ENCODE results near the gene IQSEC2.

The IQSEC2 gene

DNA sequence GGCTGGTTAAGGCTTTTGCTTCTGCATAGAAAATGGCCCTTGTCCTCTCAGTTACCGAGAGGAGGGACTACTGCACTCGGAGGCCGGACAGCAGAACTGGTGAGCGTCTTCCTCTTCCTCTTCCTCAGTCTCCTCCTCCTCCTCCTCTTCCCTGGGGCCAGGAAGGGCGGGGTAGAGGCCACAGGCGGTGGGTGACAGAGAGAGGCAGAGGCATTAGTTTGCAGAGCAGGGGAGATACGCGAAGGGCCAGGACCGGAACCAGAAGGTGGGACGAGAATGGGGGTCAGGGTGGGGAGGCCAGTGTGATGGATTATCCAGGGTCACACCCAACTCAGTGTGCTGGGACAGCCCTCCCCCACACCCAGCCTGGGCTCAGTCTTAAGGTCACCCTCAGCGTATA lies 14.5 kb downstream of the IQSEC2 start:
- H3K4me3 ChIP-seq (ENCODE audit: insufficient read depth, low read depth, low read length), result no peak overlapping the region
- no peaks in the 10 kb centered on the region for H3K27me3 ChIP-seq (ENCODE audit: control insufficient read depth, insufficient read depth, low read length, poor library complexity, severe bottlenecking)
- H3K4me1 ChIP-seq (ENCODE audit: control insufficient read depth, insufficient read depth, low read length), result no peaks in the 10 kb centered on the region
- no peak overlapping the region for H3K27ac ChIP-seq (ENCODE audit: insufficient read depth, low read depth, low read length, poor library complexity, severe bottlenecking)
- WGBS, 2 experiments, result 82 to 85% methylated on average over 10 of the region's 11 CpGs
- H3K9me3 ChIP-seq (ENCODE audit: control insufficient read depth, low read length), result no peaks in the 10 kb centered on the region
- H3K36me3 ChIP-seq (ENCODE audit: control insufficient read depth, insufficient read depth, low read length), result no peaks in the 10 kb centered on the region

DNA sequence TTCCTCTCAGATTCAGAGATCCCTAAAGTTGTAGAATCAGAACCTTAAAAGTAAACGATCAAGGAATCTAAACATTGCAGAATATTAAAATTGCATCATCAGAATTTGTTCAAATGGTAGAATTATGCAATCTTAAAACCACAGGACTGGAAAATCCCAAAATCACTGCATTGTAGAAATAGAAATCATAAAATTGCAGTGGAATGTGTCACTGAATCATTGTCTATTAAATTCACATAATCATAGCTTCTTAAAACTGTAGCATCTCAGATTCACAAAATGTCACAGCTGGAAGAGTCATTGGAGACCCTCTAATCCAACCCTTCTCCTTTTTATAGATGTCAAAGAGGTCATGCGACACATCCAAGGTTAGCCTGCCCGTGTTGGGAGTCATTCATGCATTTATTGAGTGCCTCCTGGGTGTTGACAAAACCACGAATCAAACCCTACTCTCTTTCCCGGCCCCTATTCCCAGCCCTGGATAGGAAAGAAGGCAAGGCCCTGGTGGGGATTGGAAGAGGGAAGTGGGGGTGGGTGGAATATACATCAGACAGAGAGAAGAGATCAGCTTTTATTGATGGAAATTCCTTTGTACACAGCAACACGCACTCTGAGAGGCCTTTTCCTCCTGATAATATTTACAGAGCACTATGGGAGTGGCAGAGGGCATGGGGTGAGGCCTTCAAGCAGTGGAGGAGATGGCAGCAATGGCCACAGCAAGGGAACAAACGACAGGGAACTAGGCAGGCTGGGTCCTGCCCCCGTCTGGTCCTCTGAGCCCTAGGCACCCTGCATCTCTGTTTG lies 15.4 kb downstream of the IQSEC2 start:
- Histone ChIP-seq H3K4me1 (ENCODE audit: control insufficient read depth, insufficient read depth, low read length) (no peaks in the 10 kb centered on the region), H3K36me3 (ENCODE audit: control insufficient read depth, insufficient read depth, low read length) (no peaks in the 10 kb centered on the region), H3K27me3 (ENCODE audit: control insufficient read depth, insufficient read depth, low read length, poor library complexity, severe bottlenecking) (no peaks in the 10 kb centered on the region), H3K9me3 (ENCODE audit: control insufficient read depth, low read length) (no peaks in the 10 kb centered on the region), H3K4me3 (ENCODE audit: insufficient read depth, low read depth, low read length) (no peak overlapping the region), H3K27ac (ENCODE audit: insufficient read depth, low read depth, low read length, poor library complexity, severe bottlenecking) (no peak overlapping the region)
- WGBS, 2 experiments, result 88% methylated on average over 6 to 8 of the region's 8 CpGs

DNA sequence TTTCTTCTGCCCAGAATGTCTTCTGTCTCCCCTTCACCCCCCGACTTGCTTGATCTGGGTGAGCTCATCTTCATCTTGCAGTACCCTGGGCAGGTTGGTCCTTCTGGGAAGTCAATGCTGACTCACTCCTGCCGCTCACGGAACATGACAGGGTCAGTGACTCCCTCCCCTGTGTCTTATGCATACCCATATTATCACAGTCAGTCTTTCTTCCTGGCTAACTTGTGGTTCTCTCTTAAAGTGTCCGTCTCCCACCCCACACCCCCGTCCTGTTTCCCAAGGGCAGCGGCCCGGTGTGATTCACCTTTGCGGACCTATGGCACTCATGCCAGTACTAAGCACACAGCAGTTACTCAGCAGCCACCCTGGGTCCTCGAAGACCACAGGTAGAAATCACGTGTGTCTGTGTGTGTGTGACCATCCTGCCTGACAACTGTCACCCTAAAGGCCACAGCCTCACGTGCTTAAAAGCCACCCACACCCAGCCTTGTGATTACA lies 17.7 kb downstream of the IQSEC2 start:
- Histone ChIP-seq H3K36me3 (ENCODE audit: control insufficient read depth, insufficient read depth, low read length) (no peaks in the 10 kb centered on the region), H3K4me3 (ENCODE audit: insufficient read depth, low read depth, low read length) (no peak overlapping the region), H3K27me3 (ENCODE audit: control insufficient read depth, insufficient read depth, low read length, poor library complexity, severe bottlenecking) (no peaks in the 10 kb centered on the region), H3K9me3 (ENCODE audit: control insufficient read depth, low read length) (no peaks in the 10 kb centered on the region), H3K4me1 (ENCODE audit: control insufficient read depth, insufficient read depth, low read length) (no peaks in the 10 kb centered on the region), H3K27ac (ENCODE audit: insufficient read depth, low read depth, low read length, poor library complexity, severe bottlenecking) (no peak overlapping the region)
- 84 to 89% methylated on average over 11 of the region's 11 CpGs for WGBS, 2 experiments

DNA sequence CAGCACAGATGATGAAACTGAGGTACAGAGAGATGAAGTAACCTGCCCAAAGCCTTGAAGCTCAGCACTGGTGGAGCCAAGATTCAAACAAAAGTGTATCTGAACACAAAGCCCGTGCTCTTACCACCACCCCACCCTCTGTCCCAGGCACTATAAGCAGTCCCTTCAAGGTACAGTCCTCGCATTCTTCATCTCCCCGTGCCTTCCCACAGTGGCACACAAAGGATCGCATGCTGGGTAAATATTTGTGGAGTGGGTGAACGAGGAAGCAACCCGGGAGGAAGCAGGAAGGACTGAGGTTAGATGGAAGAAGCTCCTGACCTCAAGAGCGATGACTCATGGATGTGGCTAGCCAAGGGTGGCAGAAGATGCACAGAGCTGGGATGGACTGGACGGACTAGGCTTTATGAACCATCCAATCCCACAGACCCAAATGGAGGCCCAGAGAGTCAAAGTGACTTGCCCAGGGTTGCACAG lies 18.4 kb downstream of the IQSEC2 start:
- 68 to 74% methylated on average over 8 of the region's 8 CpGs for WGBS, 2 experiments
- Histone ChIP-seq H3K27ac (ENCODE audit: insufficient read depth, low read depth, low read length, poor library complexity, severe bottlenecking) (no peak overlapping the region), H3K4me3 (ENCODE audit: insufficient read depth, low read depth, low read length) (no peak overlapping the region), H3K4me1 (ENCODE audit: control insufficient read depth, insufficient read depth, low read length) (no peaks in the 10 kb centered on the region), H3K36me3 (ENCODE audit: control insufficient read depth, insufficient read depth, low read length) (no peaks in the 10 kb centered on the region), H3K9me3 (ENCODE audit: control insufficient read depth, low read length) (no peaks in the 10 kb centered on the region), H3K27me3 (ENCODE audit: control insufficient read depth, insufficient read depth, low read length, poor library complexity, severe bottlenecking) (no peaks in the 10 kb centered on the region)

DNA sequence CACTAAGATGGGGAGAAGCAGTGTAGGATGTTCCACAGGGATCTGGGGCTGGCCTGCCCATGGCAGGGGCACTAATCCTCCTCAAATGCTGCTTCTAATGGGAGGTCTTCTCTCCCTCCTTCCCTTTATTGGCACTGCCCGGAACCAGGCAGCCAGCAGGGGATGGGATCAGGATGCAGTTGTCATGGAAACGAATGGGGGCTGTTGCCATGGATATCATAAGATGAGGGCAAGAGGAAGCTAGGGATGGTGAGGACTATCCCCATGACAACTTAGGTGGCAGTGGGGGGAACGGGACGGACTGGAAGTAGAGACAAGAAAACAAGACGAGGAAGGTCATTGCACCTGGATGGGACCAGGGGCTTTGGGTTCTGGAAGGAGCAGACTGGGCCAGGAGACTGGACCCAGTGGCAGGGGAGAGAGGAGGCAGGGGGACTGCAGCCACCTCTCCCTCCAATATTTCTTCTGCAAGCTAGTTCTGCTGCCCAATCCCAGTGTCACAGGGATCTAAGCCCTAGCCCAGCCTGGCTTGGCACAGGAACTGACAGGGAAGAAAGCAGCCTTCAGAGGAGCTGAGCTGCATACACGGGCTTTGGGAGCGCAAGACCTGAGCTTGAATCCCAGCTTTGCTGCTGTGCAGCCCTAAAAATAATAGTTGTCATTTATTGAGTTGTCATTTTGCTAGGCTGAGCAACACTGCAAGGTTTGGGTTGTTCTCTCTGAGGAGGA lies 19.0 kb downstream of the IQSEC2 start:
- WGBS, 2 experiments, result 83 to 84% methylated on average over 7 of the region's 7 CpGs
- Histone ChIP-seq H3K4me3 (ENCODE audit: insufficient read depth, low read depth, low read length) (no peak overlapping the region), H3K4me1 (ENCODE audit: control insufficient read depth, insufficient read depth, low read length) (no peaks in the 10 kb centered on the region)

DNA sequence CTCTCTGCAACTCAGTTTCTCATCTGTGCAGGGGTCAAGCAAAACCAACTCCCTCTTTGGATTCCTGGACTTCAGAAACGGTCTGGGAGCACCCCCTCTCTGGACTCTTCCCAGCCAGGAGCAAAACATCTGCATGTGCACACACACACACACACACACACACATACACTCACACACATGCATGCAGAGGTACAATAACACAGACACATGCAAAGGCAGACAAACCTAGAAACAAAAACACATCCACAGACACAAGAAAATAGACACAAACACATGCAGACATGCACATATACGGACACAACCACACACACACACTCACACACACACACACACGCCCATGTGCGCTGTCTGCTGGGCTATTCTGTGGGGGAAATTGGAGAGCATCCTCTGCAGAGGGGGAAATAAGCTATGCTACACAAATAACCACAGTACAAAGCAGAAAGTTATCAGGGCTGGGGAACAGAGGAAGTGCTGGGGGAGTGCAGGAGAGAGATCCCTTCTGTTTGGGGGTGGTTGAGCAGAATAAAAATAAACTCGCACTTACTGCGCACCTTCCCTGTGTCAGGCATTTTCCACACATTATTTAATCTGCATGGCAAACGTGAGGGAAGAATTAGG lies 19.9 kb downstream of the IQSEC2 start:
- WGBS, 2 experiments, result 80 to 86% methylated on average over 4 to 6 of the region's 7 CpGs
- Histone ChIP-seq H3K27ac (ENCODE audit: insufficient read depth, low read depth, low read length, poor library complexity, severe bottlenecking) (no peak overlapping the region), H3K4me3 (ENCODE audit: insufficient read depth, low read depth, low read length) (no peak overlapping the region), H3K27me3 (ENCODE audit: control insufficient read depth, insufficient read depth, low read length, poor library complexity, severe bottlenecking) (no peaks in the 10 kb centered on the region), H3K9me3 (ENCODE audit: control insufficient read depth, low read length) (no peaks in the 10 kb centered on the region), H3K4me1 (ENCODE audit: control insufficient read depth, insufficient read depth, low read length) (no peaks in the 10 kb centered on the region), H3K36me3 (ENCODE audit: control insufficient read depth, insufficient read depth, low read length) (no peaks in the 10 kb centered on the region)

More for the DNA sequence above, 19.0 kb downstream of the IQSEC2 start:
- Histone ChIP-seq H3K36me3 (ENCODE audit: control insufficient read depth, insufficient read depth, low read length) (no peaks in the 10 kb centered on the region), H3K27me3 (ENCODE audit: control insufficient read depth, insufficient read depth, low read length, poor library complexity, severe bottlenecking) (no peaks in the 10 kb centered on the region), H3K27ac (ENCODE audit: insufficient read depth, low read depth, low read length, poor library complexity, severe bottlenecking) (no peak overlapping the region), H3K9me3 (ENCODE audit: control insufficient read depth, low read length) (no peaks in the 10 kb centered on the region)

DNA sequence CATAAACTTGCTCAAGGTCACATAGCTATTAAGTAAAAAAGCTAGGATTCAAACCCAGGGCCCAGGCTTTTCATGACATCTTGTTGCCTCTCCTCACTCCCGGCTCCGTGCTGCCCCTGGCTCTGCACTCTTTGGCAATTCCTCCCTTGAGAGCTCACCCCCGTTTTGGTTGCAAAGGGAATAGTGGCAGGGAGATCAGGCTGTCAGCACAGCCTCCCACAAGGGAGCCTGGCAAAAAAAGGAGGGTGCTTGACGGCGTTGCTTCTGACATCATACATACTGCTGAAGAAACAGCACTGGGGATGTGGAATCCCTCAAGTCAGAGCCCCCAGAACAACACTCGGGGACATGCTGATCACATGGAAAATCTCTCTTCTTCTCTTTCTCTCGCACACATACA lies 20.5 kb downstream of the IQSEC2 start:
- Histone ChIP-seq H3K36me3 (ENCODE audit: control insufficient read depth, insufficient read depth, low read length) (no peaks in the 10 kb centered on the region), H3K27me3 (ENCODE audit: control insufficient read depth, insufficient read depth, low read length, poor library complexity, severe bottlenecking) (no peaks in the 10 kb centered on the region), H3K4me1 (ENCODE audit: control insufficient read depth, insufficient read depth, low read length) (no peaks in the 10 kb centered on the region), H3K27ac (ENCODE audit: insufficient read depth, low read depth, low read length, poor library complexity, severe bottlenecking) (no peak overlapping the region), H3K4me3 (ENCODE audit: insufficient read depth, low read depth, low read length) (no peak overlapping the region), H3K9me3 (ENCODE audit: control insufficient read depth, low read length) (no peaks in the 10 kb centered on the region)
- WGBS, 2 experiments, result 82 to 94% methylated on average over 7 of the region's 7 CpGs

DNA sequence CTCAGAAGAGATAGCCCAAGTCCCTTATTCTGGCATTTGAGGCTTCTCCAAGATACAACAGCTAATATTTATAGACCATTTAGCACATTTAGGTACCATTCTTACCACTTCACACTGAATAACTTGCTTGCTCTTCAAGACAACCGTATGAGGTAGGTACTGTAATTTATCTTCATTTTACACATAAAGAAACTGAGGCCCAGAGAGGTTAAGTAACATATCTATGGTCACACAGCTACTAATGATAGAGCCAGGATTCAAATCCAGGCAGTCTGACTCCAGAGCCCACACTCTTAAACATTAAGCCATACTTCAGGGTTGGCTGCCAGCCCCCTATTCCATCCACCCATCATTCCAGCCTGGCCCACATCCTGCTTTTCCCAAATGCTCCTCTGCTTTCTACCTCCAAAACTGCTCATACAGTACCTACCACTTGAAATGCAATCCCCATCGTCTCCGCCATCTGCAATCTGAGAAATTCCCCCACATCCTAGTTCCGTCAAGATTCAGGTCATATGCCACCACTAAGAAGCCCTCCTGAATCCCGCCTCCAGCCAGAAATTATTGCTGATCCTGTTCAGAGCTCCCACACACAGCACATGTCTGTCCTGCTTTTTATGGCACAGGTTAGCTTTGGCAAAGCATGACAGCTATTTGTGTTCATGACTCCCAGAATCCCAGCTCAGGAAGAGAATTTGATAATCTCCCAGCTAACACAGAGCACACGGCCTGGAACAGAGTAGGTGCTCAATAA lies 23.5 kb downstream of the IQSEC2 start:
- Histone ChIP-seq H3K4me3 (ENCODE audit: insufficient read depth, low read depth, low read length) (no peak overlapping the region), H3K4me1 (ENCODE audit: control insufficient read depth, insufficient read depth, low read length) (no peaks in the 10 kb centered on the region), H3K27me3 (ENCODE audit: control insufficient read depth, insufficient read depth, low read length, poor library complexity, severe bottlenecking) (no peaks in the 10 kb centered on the region), H3K36me3 (ENCODE audit: control insufficient read depth, insufficient read depth, low read length) (no peaks in the 10 kb centered on the region), H3K27ac (ENCODE audit: insufficient read depth, low read depth, low read length, poor library complexity, severe bottlenecking) (no peak overlapping the region), H3K9me3 (ENCODE audit: control insufficient read depth, low read length) (no peaks in the 10 kb centered on the region)
- WGBS, 2 experiments, result 92 to 95% methylated on average over 5 to 6 of the region's 6 CpGs

DNA sequence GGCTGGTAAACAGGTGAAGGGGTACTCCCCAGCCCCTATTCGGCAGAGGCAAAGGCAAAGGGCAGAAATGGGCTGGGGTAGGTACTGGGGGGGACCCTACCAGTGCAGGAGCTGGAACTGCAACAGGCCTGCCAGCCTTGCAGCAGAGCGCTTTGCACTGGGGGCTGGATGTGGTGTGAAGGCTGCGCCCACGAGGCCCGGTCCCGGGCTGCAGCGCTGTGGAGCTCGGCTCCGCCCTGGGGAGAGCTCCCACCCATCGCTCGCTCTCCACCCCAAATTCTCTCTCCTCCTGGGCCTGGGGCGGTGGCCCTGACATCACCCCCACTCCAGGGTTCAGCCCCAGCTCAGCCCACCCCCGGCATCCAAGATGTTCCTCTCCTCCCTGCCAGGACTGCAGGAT lies 24.2 kb downstream of the IQSEC2 start:
- Histone ChIP-seq H3K27ac (ENCODE audit: insufficient read depth, low read depth, low read length, poor library complexity, severe bottlenecking) (no peak overlapping the region), H3K4me1 (ENCODE audit: control insufficient read depth, insufficient read depth, low read length) (no peaks in the 10 kb centered on the region), H3K9me3 (ENCODE audit: control insufficient read depth, low read length) (no peaks in the 10 kb centered on the region), H3K4me3 (ENCODE audit: insufficient read depth, low read depth, low read length) (no peak overlapping the region), H3K27me3 (ENCODE audit: control insufficient read depth, insufficient read depth, low read length, poor library complexity, severe bottlenecking) (no peaks in the 10 kb centered on the region), H3K36me3 (ENCODE audit: control insufficient read depth, insufficient read depth, low read length) (no peaks in the 10 kb centered on the region)
- 89 to 92% methylated on average over 13 of the region's 13 CpGs for WGBS, 2 experiments

All from ectodermal cell (in vitro differentiated cells).